ENCODE measurements around the gene RALGAPA2. TPM values are rescaled to one million over a fixed set of nuclear protein-coding genes. Genes with fewer than 3 reads are reported as not detected.

The RALGAPA2 gene
- total and polyA plus RNA-seq, 9 donors: 8.4 to 31.7 (median 19.9) TPM

- 72 to 88% (median 82%) methylated on average over 3 of the region's 3 CpGs for WGBS, 3 donors
- no peaks in the 10 kb centered on the region for H3K9me3 ChIP-seq
- H3K27me3 ChIP-seq: no peaks in the 10 kb centered on the region
- intact Hi-C loops (cut with DNase I): no loop called here
- H3K4me1 ChIP-seq (ENCODE audit: insufficient read depth): no peaks in the 10 kb centered on the region
- TF ChIP-seq POLR2A (IDR thresholded peaks at IDR 0.05): no peak
- TF ChIP-seq EP300 (IDR thresholded peaks at IDR 0.05): no peak
- TF ChIP-seq CTCF (IDR thresholded peaks at IDR 0.05): no peak
- H3K27ac ChIP-seq: no peak overlapping the region
- no peak overlapping the region for H3K4me3 ChIP-seq
- DNase-seq: no peak
- H3K36me3 ChIP-seq: no peaks in the 10 kb centered on the region
Measured at GRCh38 chr20:20430066-20430465, 282.4 kb downstream of the RALGAPA2 start.

GRCh38 chr20:20428067-20428466 is 284.4 kb downstream of the RALGAPA2 start:
- no peaks in the 10 kb centered on the region for H3K9me3 ChIP-seq
- no peaks in the 10 kb centered on the region for H3K4me1 ChIP-seq (ENCODE audit: insufficient read depth)
- intact Hi-C loops (cut with DNase I): loop anchor here in 1 of 4 donors (10.0 kb wide), 1 partner anchor 57 kb away; no protein-coding TSS in a partner anchor
- H3K27ac ChIP-seq: no peak overlapping the region
- no peak for DNase-seq
- no peak for TF ChIP-seq POLR2A (IDR thresholded peaks at IDR 0.05)
- TF ChIP-seq CTCF (IDR thresholded peaks at IDR 0.05): no peak
- no peak for TF ChIP-seq EP300 (IDR thresholded peaks at IDR 0.05)
- H3K36me3 ChIP-seq: no peaks in the 10 kb centered on the region
- H3K4me3 ChIP-seq: no peak overlapping the region
- no peaks in the 10 kb centered on the region for H3K27me3 ChIP-seq
- WGBS, 3 donors: 66 to 79% (median 69%) methylated on average over 3 of the region's 3 CpGs

GRCh38 chr20:20427227-20427864 is 285.1 kb downstream of the RALGAPA2 start:
- WGBS, 3 donors: 86 to 90% (median 87%) methylated on average over 11 of the region's 11 CpGs
- TF ChIP-seq CTCF (IDR thresholded peaks at IDR 0.05): no peak
- no peak for TF ChIP-seq POLR2A (IDR thresholded peaks at IDR 0.05)
- TF ChIP-seq EP300 (IDR thresholded peaks at IDR 0.05): no peak
- intact Hi-C loops (cut with DNase I): loop anchor here in 1 of 4 donors (10.0 kb wide), 1 partner anchor 57 kb away; no protein-coding TSS in a partner anchor

GRCh38 chr20:20426655-20426907 is 285.9 kb downstream of the RALGAPA2 start:
- H3K4me3 ChIP-seq: no peak overlapping the region
- TF ChIP-seq EP300 (IDR thresholded peaks at IDR 0.05): no peak
- no peak for TF ChIP-seq POLR2A (IDR thresholded peaks at IDR 0.05)
- TF ChIP-seq CTCF (IDR thresholded peaks at IDR 0.05): no peak

More at GRCh38 chr20:20427227-20427864, 285.1 kb downstream of the RALGAPA2 start:
- no peak for DNase-seq
- H3K4me3 ChIP-seq: no peak overlapping the region
- H3K27ac ChIP-seq: no peak overlapping the region
- H3K9me3 ChIP-seq: no peaks in the 10 kb centered on the region
- no peaks in the 10 kb centered on the region for H3K4me1 ChIP-seq (ENCODE audit: insufficient read depth)
- H3K36me3 ChIP-seq: no peaks in the 10 kb centered on the region
- H3K27me3 ChIP-seq: no peaks in the 10 kb centered on the region

More at GRCh38 chr20:20426655-20426907, 285.9 kb downstream of the RALGAPA2 start:
- intact Hi-C loops (cut with DNase I): loop anchor here in 1 of 4 donors (10.0 kb wide), 1 partner anchor 58 kb away; no protein-coding TSS in a partner anchor
- Histone ChIP-seq H3K27me3 (no peaks in the 10 kb centered on the region), H3K36me3 (no peaks in the 10 kb centered on the region), H3K4me1 (ENCODE audit: insufficient read depth) (no peaks in the 10 kb centered on the region), H3K9me3 (no peaks in the 10 kb centered on the region), H3K27ac (no peak overlapping the region)
- 74 to 98% (median 94%) methylated on average over 4 of the region's 4 CpGs for WGBS, 3 donors
- no peak for DNase-seq

Data from ovary (tissue), 9 donors.